H9 (cell line): ENCODE data around the gene FHIT. TPM values are rescaled to one million over a fixed set of nuclear protein-coding genes. Genes with fewer than 3 reads are reported as not detected.

Experiments
- DNase-seq: peaks from one replicate; pipeline ENCODE4 v3.0.0-alpha.2; 2017
- H2AFZ ChIP-seq: one replicate; pipeline ENCODE4 v1.6.1; 2013; ENCODE audit warnings: mild to moderate bottlenecking, low read length, control low read depth, moderate library complexity
- H2AK5ac ChIP-seq: 2 replicates; pipeline ENCODE4 v1.6.1; 2013; ENCODE audit warnings: low read length, control low read depth, mixed read lengths; ENCODE audit not compliant: insufficient read length
- H2BK120ac ChIP-seq: one replicate; pipeline ENCODE4 v1.6.1; 2013; ENCODE audit warnings: low read depth, mild to moderate bottlenecking, low read length, control low read depth, inconsistent platforms; ENCODE audit not compliant: poor library complexity, severe bottlenecking
- H2BK12ac ChIP-seq: 2 replicates; pipeline ENCODE4 v1.6.1; 2013; ENCODE audit warnings: low read length, control low read depth, mixed read lengths, low read depth; ENCODE audit not compliant: insufficient read length
- H2BK15ac ChIP-seq: 2 replicates; pipeline ENCODE4 v1.6.1; 2013; ENCODE audit warnings: low read depth, low read length, control low read depth
- H2BK20ac ChIP-seq: one replicate; pipeline ENCODE4 v1.6.1; 2013; ENCODE audit warnings: low read depth, mild to moderate bottlenecking, low read length, control low read depth, inconsistent platforms; ENCODE audit not compliant: poor library complexity, severe bottlenecking
- H2BK5ac ChIP-seq: 2 replicates; pipeline ENCODE4 v1.6.1; 2013; ENCODE audit warnings: low read length, control low read depth, mixed read lengths; ENCODE audit not compliant: insufficient read length
- H3K14ac ChIP-seq: 2 replicates; pipeline ENCODE4 v1.6.1; 2013; ENCODE audit warnings: low read length, control low read depth; ENCODE audit not compliant: insufficient read depth
- H3K18ac ChIP-seq: 2 replicates; pipeline ENCODE4 v1.6.1; 2013; ENCODE audit warnings: low read depth, mild to moderate bottlenecking, mixed read lengths, low read length, control low read depth; ENCODE audit not compliant: insufficient read length
- H3K23ac ChIP-seq: 2 replicates; pipeline ENCODE4 v1.6.1; 2013; ENCODE audit warnings: low read length, control low read depth, mixed read lengths, low read depth; ENCODE audit not compliant: insufficient read length
- H3K23me2 ChIP-seq: 2 replicates; pipeline ENCODE4 v1.6.1; 2013; ENCODE audit warnings: low read depth, mild to moderate bottlenecking, mixed read lengths, low read length, control low read depth; ENCODE audit not compliant: insufficient read length, poor library complexity, severe bottlenecking
- H3K27ac ChIP-seq: 2 replicates; pipeline ENCODE4 v1.5.1; 2013; ENCODE audit warnings: low read length, control low read depth, mixed read lengths, low read depth; ENCODE audit not compliant: insufficient read length
- H3K27me3 ChIP-seq: 2 replicates; pipeline ENCODE4 v1.6.1; 2013; ENCODE audit warnings: low read length, control low read depth, inconsistent platforms; ENCODE audit not compliant: insufficient read depth
- H3K4ac ChIP-seq: 2 replicates; pipeline ENCODE4 v1.6.1; 2013; ENCODE audit warnings: low read depth, mild to moderate bottlenecking, control low read depth, inconsistent platforms, low read length, moderate library complexity
- H3K4me1 ChIP-seq: 2 replicates; pipeline ENCODE4 v1.6.1; 2013; ENCODE audit warnings: low read length, control low read depth, inconsistent platforms; ENCODE audit not compliant: insufficient read depth
- H3K4me2 ChIP-seq: 2 replicates; pipeline ENCODE4 v1.6.1; 2013; ENCODE audit warnings: low read length, control low read depth, mixed read lengths; ENCODE audit not compliant: insufficient read length, insufficient read depth
- H3K56ac ChIP-seq: 2 replicates; pipeline ENCODE4 v1.6.1; 2013; ENCODE audit warnings: low read depth, mild to moderate bottlenecking, mixed read lengths, low read length, control low read depth; ENCODE audit not compliant: insufficient read length
- H3K79me1 ChIP-seq: 2 replicates; pipeline ENCODE4 v1.6.1; 2013; ENCODE audit warnings: low read depth, mild to moderate bottlenecking, moderate library complexity, low read length, control low read depth, inconsistent platforms; ENCODE audit not compliant: insufficient read depth, poor library complexity, severe bottlenecking
- H3K79me2 ChIP-seq: 2 replicates; pipeline ENCODE4 v1.6.1; 2013; ENCODE audit warnings: low read length, control low read depth, inconsistent platforms; ENCODE audit not compliant: insufficient read depth
- H3K9ac ChIP-seq: 2 replicates; pipeline ENCODE4 v1.6.1; 2013; ENCODE audit warnings: low read length, control low read depth, mixed read lengths; ENCODE audit not compliant: insufficient read length; ENCODE audit errors: extremely low read depth
- H3K9me3 ChIP-seq: one replicate; pipeline ENCODE4 v1.6.1; 2013; ENCODE audit warnings: low read depth, low read length, inconsistent platforms; ENCODE audit not compliant: control insufficient read depth
- H3T11ph ChIP-seq: one replicate; pipeline ENCODE4 v1.6.1; 2013; ENCODE audit warnings: mild to moderate bottlenecking, low read length, control low read depth, inconsistent platforms
- H4K20me1 ChIP-seq: one replicate; pipeline ENCODE4 v1.6.1; 2013; ENCODE audit not compliant: control insufficient read depth, insufficient read length, insufficient read depth
- H4K5ac ChIP-seq: 2 replicates; pipeline ENCODE4 v1.6.1; 2013; ENCODE audit warnings: low read depth, mild to moderate bottlenecking, mixed read lengths, low read length, control low read depth; ENCODE audit not compliant: insufficient read length
- H4K8ac ChIP-seq: replicated peaks from 2 replicates; pipeline ENCODE4 v1.6.1; 2013; ENCODE audit warnings: low read length, control low read depth, mixed read lengths, low read depth; ENCODE audit not compliant: insufficient read length
- H4K91ac ChIP-seq: 2 replicates; pipeline ENCODE4 v1.6.1; 2013; ENCODE audit warnings: low read depth, mild to moderate bottlenecking, moderate library complexity, mixed read lengths, low read length, control low read depth; ENCODE audit not compliant: insufficient read length
- H3K27ac Mint-ChIP-seq, 3 experiments: 2 replicates in 2 of 3; 3 replicates in 1 of 3; pipeline ENCODE4 v1.8.0; 2020 to 2021; ENCODE audit warnings: mixed read lengths in 3 of 3, mild to moderate bottlenecking in 1 of 3, moderate library complexity in 1 of 3
- H3K27me3 Mint-ChIP-seq: 2 replicates; pipeline ENCODE4 v1.8.0; 2021; ENCODE audit warnings: low read depth, mild to moderate bottlenecking, moderate library complexity, mixed read lengths
- H3K36me3 Mint-ChIP-seq, 3 experiments: 2 replicates in 2 of 3; 3 replicates in 1 of 3; pipeline ENCODE4 v1.8.0; 2020 to 2021; ENCODE audit warnings: low read depth in 3 of 3, mixed read lengths in 3 of 3; ENCODE audit not compliant: insufficient read depth in 1 of 3
- H3K4me1 Mint-ChIP-seq, 2 experiments: 2 replicates each; pipeline ENCODE4 v1.8.0; 2020; ENCODE audit warnings: mixed read lengths in 2 of 2
- H3K4me3 Mint-ChIP-seq, 2 experiments: 2 replicates in 1 of 2; 3 replicates in 1 of 2; pipeline ENCODE4 v1.8.0; 2020 to 2021; ENCODE audit warnings: mild to moderate bottlenecking in 2 of 2, mixed read lengths in 2 of 2, moderate library complexity in 1 of 2
- H3K9me3 Mint-ChIP-seq, 2 experiments: 2 replicates in 1 of 2; 3 replicates in 1 of 2; pipeline ENCODE4 v1.8.0; 2020; ENCODE audit warnings: mild to moderate bottlenecking in 2 of 2, mixed read lengths in 2 of 2, moderate library complexity in 1 of 2
- WGBS: extraction: QIAGEN DNeasy Blood & Tissue Kit; methylation state at CpG from one replicate; pipeline ENCODE4 v1.1.7; 2013; ENCODE audit warnings: missing lambda C conversion rate, low lambda C conversion rate, mixed read lengths; ENCODE audit not compliant: insufficient read length; ENCODE audit errors: extremely low coverage; 5-methylcytosine and 5-hydroxymethylcytosine counted together
- total RNA-seq: library from RNA; stranded (reverse); gene quantifications from 2 replicates; pipeline ENCODE4 v1.2.1, GENCODE V29; 2021
- TF ChIP-seq, protein P1 (sequence below): fragments of 200-600 bp; sonication (generic); conservative IDR thresholded peaks from 3 replicates; pipeline ENCODE4 v1.8.0; 2021; ENCODE audit warnings: antibody characterized with exemption, mild to moderate bottlenecking

FHIT gene
- total RNA-seq, 1 experiment from 2014 or later = 3.0 TPM

DNA sequence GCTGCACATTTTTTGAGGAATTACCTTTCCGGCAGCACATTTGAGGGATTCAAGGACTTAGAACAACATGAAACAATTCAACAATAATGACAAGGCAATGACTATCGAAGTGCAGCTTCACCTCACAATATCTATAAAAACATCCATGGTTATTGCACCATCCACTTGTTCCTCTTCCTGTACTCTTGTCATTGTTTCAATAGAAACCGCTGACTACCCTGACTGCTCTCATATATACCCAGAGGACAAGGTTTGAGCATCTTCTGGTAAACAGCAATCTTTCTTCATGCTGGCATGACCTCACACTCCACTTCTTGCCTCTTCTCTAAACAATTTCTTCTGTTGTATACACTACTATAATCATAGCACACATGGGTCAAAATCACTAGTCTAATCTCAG, 864.9 kb downstream of the FHIT start:
- WGBS = no CpG with 5 or more reads among the region's 3 CpGs
- no peak overlapping the region for H3K4me3 Mint-ChIP-seq
- H2BK5ac ChIP-seq = no peak overlapping the region

More for the DNA sequence above, 864.9 kb downstream of the FHIT start:
- Histone ChIP-seq H2BK20ac (no peak overlapping the region), H2AFZ (no peak overlapping the region), H3T11ph (no peak overlapping the region), H3K79me2 (no peaks in the 10 kb centered on the region), H2BK12ac (no peak overlapping the region), H3K4me2 (no peak overlapping the region), H3K27ac (no peak overlapping the region), H2BK15ac (no peak overlapping the region), H4K8ac (no peak overlapping the region), H4K91ac (no peak overlapping the region), H3K23me2 (no peaks in the 10 kb centered on the region), H3K27me3 (no peaks in the 10 kb centered on the region), H4K20me1 (no peaks in the 10 kb centered on the region), H3K18ac (no peak overlapping the region), H4K5ac (no peak overlapping the region), H3K4ac (no peak overlapping the region), H3K9ac (no peak overlapping the region), H3K23ac (no peak overlapping the region), H3K9me3 (no peaks in the 10 kb centered on the region), H3K14ac (no peak overlapping the region), H2BK120ac (no peak overlapping the region), H3K56ac (no peak overlapping the region), H3K4me1 (no peaks in the 10 kb centered on the region), H3K79me1 (no peaks in the 10 kb centered on the region), H2AK5ac (no peak overlapping the region)
- H3K4me1 Mint-ChIP-seq = no peaks in the 10 kb centered on the region
- no peak overlapping the region for H3K27ac Mint-ChIP-seq
- H3K36me3 Mint-ChIP-seq = no peaks in the 10 kb centered on the region; a peak in 1 of 7 replicates
- H3K9me3 Mint-ChIP-seq = no peaks in the 10 kb centered on the region
- TF ChIP-seq, protein P1, sequence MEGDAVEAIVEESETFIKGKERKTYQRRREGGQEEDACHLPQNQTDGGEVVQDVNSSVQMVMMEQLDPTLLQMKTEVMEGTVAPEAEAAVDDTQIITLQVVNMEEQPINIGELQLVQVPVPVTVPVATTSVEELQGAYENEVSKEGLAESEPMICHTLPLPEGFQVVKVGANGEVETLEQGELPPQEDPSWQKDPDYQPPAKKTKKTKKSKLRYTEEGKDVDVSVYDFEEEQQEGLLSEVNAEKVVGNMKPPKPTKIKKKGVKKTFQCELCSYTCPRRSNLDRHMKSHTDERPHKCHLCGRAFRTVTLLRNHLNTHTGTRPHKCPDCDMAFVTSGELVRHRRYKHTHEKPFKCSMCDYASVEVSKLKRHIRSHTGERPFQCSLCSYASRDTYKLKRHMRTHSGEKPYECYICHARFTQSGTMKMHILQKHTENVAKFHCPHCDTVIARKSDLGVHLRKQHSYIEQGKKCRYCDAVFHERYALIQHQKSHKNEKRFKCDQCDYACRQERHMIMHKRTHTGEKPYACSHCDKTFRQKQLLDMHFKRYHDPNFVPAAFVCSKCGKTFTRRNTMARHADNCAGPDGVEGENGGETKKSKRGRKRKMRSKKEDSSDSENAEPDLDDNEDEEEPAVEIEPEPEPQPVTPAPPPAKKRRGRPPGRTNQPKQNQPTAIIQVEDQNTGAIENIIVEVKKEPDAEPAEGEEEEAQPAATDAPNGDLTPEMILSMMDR = no peak
- no peaks in the 10 kb centered on the region for H3K27me3 Mint-ChIP-seq
- DNase-seq = no peak
